Measurements from ENCODE around the gene SPANXN4.

The SPANXN4 gene, protein sequence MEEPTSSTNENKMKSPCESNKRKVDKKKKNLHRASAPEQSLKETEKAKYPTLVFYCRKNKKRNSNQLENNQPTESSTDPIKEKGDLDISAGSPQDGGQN

DNA sequence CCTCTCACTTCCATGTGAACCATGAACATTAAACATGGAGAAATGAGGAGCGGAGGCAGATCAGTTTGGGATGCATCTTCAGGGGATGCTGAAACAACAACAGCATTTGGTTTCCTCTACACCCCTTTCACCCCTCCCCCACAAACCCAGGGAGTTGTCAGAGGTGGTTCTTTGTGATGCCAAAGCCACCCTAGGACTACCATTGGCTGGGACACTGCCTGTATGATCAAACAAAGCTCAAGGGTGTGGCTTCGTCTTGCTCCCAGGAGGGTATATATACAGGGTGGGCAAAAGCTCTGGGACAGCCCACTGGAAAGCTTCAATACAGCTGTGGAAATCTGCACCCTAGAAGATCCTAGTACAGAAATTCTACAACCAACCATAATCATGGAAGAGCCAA lies at the start of gene SPANXN4:
TSS of gene SPANXN4 (plus strand) at position 301 of the 400 bp plus-strand sequence. CDS start at position 388, 87 bp downstream.
- no peak for DNase-seq (ENCODE audit: low spot score)

DNA sequence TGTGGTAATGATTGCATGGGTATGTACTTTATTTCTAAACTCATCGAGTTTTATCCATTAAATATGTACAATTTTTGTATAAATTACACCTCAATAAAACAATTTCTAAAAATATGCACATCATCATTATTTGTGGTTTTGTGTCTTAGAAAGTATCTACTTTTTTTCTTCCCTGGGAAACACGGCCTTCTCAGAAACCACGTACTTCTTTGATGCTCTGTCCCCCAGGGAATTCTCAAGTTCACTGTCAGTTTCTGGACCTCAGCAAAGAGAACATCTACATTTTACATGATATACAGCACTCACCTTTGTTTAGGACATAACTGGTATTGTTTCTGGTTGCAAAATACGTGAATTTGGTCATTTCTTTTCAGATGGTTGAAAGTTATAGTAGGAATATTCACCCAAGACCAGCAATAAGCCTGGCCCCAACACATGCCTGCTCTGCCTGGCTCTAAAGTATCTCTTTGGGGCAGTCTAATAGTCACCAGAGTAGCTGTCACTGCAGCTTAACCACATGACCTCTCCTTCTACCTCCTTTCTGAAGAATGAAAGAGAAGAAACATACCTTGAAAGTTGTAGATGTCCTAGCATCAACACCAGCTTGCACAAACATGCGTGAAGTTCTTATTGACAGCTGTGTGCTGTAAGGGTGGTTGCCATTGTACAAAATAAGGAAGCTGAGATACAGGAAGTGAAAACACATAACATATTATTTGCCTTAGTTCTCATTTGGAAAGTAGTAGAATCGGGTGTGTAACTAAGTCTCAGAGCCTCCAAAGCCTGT lies 48.4 kb upstream of the SPANXN4 start:
- no peak for DNase-seq (ENCODE audit: low spot score)

DNA sequence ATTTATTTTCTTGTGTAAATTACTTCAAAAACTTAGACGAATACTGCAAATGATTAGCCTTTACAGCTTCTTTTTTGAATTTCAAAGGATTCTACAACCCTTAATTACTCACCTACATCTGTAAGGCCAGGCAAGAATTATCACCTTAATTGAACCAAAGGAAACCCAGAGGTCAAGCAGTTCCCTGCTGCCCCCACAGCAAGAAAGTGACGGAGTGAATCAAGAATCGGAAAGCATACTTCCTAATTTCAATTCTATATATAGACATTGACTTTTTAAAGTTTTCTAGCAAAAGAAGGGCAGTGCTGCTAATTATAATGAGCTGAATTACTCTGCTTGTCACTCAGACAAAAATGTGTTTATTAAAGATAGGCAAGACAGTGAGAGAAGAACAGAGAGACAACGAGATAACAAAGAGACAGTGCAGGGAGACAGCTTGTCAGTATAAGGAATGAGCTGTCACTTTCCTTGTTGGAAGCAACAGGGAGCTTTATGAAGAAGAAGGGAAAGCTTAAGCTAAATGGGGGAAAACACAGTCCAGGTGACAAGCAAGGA lies 47.5 kb upstream of the SPANXN4 start:
- no peak for DNase-seq (ENCODE audit: low spot score)

DNA sequence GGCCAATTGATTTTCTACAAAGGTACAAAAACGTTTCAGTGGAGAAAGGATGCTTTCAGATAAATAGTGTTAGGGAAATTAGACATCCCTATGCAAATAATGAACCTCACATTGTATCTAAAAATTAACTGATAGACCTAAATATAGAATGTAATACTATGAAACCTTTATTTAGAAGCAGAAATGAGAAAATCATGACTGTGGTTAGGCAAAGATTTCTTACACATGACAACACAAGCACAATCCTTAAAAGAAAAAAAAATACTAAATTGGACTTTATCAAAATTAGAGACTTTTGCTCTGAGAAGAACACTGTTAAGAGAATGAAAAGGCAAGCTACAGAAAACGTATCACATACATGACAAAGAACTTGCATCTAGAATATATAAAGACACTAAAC lies 43.0 kb upstream of the SPANXN4 start:
- DNase-seq (ENCODE audit: low spot score), result no peak

DNA sequence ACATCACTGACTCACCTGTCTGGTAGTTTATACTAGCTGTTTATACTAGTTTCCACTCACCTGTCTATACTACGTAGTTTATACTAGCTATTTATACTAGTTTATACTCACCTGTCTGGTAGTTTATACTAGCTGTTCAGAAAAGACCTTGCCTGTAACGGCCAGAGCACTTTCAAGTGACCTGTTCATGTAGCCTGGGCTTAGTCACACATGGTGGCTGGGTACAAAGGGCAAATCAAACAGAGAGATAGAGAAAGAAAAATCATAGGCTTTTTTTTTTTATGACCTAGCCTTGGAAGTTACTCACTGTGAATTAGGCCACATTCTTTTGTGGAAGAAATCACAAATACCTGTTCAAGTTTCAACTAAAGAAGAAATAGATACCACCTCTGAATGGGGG lies 30.7 kb upstream of the SPANXN4 start:
- no peak for DNase-seq (ENCODE audit: low spot score)

DNA sequence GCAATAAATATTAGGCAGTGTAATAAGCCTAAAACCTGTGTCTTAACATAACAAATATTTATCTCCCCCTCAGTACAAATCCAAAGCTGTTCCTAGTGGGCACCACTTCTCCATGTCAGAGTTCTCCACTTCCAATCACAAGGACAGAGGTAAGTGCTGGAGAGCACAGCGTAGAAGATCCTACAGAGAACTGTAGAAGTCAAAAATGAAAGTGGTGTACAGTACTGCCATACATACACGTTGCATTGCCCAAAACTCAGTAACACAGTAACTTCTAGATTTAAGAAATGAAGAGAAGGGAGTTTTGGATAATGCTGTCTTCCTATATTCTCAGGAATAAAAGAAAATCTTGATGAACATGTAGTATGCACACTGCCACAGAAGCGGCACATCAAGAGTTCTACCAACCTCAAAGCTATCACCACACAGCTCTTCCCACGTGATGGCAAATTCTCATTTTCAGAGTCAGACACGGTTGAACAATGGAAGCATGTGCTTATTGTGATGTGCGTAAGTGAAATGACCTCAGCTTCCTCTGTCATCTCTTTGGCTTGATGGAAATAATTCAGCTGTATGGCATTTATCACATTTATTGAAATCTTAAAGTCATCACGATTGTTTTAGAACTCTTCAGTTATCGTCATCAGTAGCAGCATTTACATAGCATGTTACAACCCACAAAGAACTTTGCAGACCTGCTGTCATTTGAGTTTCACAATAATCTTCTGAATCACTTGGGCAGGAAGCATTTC lies 27.1 kb upstream of the SPANXN4 start:
- DNase-seq (ENCODE audit: low spot score), result no peak

DNA sequence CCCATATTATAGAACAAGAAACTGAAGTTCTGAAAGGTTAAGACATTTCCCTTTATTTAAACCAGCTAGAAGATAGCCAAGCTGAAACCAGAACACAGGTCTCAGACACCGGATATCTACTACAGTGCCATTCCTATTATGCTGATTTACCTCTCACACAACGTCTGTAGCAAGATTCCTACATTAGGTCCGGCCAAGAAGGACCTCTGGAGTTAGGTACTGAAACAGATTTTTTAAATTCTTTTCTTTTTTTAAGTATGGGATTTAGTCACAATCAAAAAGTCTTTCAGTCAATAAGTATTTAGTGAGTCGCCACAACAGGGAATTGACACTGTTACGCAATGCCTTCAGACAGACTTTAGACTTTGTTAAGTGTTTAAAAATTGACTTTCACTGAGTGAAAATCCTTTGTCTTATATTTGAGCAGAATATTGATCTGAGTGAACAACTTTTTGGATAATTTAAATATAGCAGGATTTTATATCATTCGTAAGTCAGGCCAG lies 26.5 kb upstream of the SPANXN4 start:
- no peak for DNase-seq (ENCODE audit: low spot score)

DNA sequence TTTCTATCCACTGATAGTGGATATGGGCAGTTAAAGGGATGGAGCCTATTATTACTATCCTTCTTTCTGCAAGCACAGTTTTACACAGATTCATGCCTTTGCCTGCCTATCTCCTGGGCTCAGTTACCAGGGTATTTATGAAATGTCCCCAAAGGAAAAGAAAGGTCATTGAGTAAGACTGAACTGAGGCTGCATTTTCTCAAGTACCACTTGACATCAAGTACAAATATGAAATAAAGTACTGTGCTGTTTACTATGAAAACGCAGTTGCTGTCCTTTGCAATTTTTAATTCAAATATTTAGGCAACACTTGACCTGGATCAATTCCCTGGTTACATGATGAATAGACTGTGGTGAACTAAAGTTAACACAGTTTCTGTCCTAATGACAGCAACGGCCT lies 23.5 kb upstream of the SPANXN4 start:
- DNase-seq (ENCODE audit: low spot score), result no peak

DNA sequence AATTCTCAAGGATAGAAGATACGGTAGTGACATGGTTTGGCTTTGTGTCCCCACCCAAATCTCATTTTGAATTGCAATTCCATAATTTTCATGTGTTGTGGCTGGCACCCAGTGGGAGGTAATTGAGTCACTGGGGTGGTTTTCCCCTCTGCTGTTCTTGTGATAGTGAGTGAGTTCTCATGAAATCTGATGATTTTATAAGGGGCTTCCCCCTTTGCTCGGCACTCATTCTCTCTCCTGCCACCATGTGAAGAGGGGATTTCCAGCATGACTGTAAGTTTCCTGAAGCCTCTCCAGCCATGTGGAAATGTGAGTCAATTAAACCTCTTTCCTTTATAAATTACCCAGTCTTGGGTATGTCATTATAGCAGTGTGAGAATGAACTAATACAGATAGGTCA lies 8.5 kb upstream of the SPANXN4 start:
- no peak for DNase-seq (ENCODE audit: low spot score)

DNA sequence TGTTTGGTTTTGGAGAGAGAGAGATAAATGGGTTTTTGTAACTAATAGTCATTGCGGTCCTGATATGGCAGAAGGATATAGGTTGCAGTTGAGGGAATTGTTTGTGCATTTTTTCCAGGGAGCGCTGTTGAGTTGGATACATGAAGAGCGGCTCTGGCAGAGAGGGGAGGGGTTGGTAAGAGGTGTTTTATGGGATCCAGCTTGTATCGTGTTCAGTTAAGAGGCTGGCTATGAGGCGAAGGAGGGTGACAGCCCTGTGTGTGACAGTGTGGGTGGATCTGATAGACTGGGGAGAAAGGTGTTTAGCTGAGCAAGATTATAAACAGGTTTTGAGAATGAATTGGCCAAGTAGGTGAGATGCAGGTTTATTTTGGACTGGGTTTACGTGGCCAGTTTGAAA lies 1.5 kb downstream of the SPANXN4 start:
- DNase-seq (ENCODE audit: low spot score), result no peak

DNA sequence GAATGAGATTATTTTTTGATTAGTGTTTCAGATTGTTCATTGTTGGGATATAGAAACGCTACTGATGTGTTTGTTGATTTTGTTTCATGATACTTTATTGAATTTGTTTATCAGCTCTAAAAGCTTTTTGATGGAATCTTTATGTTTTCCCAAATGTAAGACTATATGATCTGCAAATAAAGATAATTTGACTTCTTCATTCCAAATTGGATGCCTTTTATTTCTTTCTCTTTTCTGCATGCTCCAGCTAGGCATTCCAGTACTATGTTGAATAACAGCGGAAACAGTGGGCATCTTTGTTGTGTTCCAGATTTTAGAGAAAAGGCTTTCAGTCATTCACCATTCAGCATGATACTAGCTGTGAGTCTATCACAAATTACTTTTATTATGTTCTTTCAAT lies 21.8 kb downstream of the SPANXN4 start:
- DNase-seq (ENCODE audit: low spot score), result no peak

DNA sequence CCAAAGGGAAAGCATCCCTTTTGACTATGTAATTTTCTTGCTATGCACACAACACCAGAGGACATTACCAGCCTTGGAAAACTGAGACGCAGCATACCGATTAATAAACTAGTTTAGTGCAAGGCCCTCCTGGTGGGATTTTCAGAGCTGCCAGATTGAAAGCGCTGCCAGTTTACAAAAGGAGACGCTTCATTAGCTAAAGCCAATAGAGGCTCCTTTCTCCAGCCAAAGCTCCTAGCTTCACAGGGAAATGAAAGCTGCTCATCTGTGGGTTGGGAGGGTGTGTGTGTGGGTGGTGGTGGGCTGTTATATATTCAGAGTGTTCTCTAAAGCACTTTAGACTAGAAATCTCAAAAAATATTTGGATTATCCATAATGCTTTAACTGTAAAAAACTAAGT lies 32.4 kb downstream of the SPANXN4 start:
- DNase-seq (ENCODE audit: low spot score), result no peak

DNA sequence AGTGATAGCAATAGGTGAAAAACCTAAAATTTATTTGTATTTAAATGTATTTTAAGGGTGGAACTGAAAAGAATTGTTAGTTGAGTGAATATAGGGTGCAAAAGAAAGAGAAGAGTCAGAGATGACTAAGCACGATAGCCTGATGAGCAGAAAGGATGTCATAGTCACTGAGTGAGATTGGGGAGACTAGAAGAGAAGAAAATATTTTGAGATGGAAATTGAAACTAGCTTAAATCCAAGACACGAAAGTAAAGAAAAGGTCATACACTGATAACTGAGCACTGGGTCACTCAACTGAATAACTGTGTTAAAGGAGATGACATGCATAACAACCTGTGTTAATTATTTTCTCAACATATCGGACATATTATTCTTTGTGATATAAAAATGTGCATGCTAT lies 55.5 kb downstream of the SPANXN4 start:
- DNase-seq (ENCODE audit: low spot score), result no peak

DNA sequence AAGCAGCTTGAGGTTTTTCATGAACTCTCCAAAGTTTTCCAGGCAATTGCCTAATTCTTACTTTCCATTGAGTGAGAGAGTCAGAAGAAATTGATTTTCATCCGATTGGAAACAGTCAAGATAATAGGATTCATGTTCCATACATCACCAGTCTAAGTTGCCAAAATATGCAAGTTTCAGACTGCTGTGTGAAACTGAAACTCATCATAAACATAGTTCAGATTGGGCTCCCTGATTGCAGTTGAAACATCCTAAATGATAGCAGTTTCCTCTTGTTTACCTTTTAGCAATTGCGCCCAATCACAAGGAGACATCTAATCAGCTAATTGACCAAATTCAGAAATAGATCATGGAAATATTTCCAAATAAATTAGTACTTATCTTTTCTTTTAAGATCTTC lies 56.8 kb downstream of the SPANXN4 start:
- DNase-seq (ENCODE audit: low spot score), result no peak

Data from hematopoietic multipotent progenitor cell treated with erythropoietin and hydrocortisone succinate and interleukin-3 and kit ligand, for 17 days (in vitro differentiated cells).